CD4-positive, alpha-beta T cell treated with Interleukin-17A for 4 hours (primary cell): ENCODE results near the gene ITPRID2.
A peak's percentile ranks its signal among the peaks of the same experiment; 100 is the strongest.

ENCODE experiments used
- DNase-seq: peaks from one replicate; pipeline ENCODE4 v3.0.0-alpha.2; 2020; ENCODE audit warnings: mixed read lengths

The ITPRID2 gene

GRCh38 chr2:181882246-181883020 lies 9.1 kb upstream of the ITPRID2 start:
- DNase-seq = no peak

- DNase-seq = no peak
Observed at GRCh38 chr2:181884601-181885000, 6.9 kb upstream of the ITPRID2 start.

GRCh38 chr2:181885096-181885495 lies 6.4 kb upstream of the ITPRID2 start:
- DNase-seq = no peak

GRCh38 chr2:181886192-181886591 lies 5.3 kb upstream of the ITPRID2 start:
- no peak for DNase-seq

GRCh38 chr2:181887045-181887444 lies 4.5 kb upstream of the ITPRID2 start:
- no peak for DNase-seq

- no peak for DNase-seq
Observed at GRCh38 chr2:181889776-181890175, 1.8 kb upstream of the ITPRID2 start.

GRCh38 chr2:181890271-181890670 lies 1.3 kb upstream of the ITPRID2 start:
- DNase-seq = no peak

- DNase-seq = peak; percentile 68
Observed at GRCh38 chr2:181891966-181892798, 652 bp downstream of the ITPRID2 start.

GRCh38 chr2:181892799-181893435 lies 1.4 kb downstream of the ITPRID2 start:
- no peak for DNase-seq

- no peak for DNase-seq
Observed at GRCh38 chr2:181894381-181894780, 2.9 kb downstream of the ITPRID2 start.

- no peak for DNase-seq
Observed at GRCh38 chr2:181895818-181896217, 4.3 kb downstream of the ITPRID2 start.

- no peak for DNase-seq
Observed at GRCh38 chr2:181896286-181896685, 4.8 kb downstream of the ITPRID2 start.

GRCh38 chr2:181900007-181900651 lies 8.6 kb downstream of the ITPRID2 start:
- DNase-seq = no peak

GRCh38 chr2:181902625-181903024 lies 11.1 kb downstream of the ITPRID2 start:
- DNase-seq = no peak

- DNase-seq = no peak
Observed at GRCh38 chr2:181904022-181904632, 12.6 kb downstream of the ITPRID2 start.

GRCh38 chr2:181907057-181907456 lies 15.5 kb downstream of the ITPRID2 start:
- no peak for DNase-seq

GRCh38 chr2:181907635-181908034 lies 16.1 kb downstream of the ITPRID2 start:
- DNase-seq = no peak

- no peak for DNase-seq
Observed at GRCh38 chr2:181910028-181910831, 18.7 kb downstream of the ITPRID2 start.

GRCh38 chr2:181911830-181912229 lies 20.3 kb downstream of the ITPRID2 start:
- DNase-seq = no peak

GRCh38 chr2:181915102-181915501 lies 23.6 kb downstream of the ITPRID2 start:
- no peak for DNase-seq
